PFSK-1 (cell line): ENCODE data around the gene YIPF2. TPM values are rescaled to one million over a fixed set of nuclear protein-coding genes. Genes with fewer than 3 reads are reported as not detected.

Experiments used
- FOXP2 ChIP-seq: optimal IDR thresholded peaks from 2 replicates; pipeline ENCODE3; 2011; ENCODE audit warnings: borderline replicate concordance, control low read depth, inconsistent platforms; ENCODE audit not compliant: insufficient read depth; ENCODE audit errors: extremely low read length, extremely low read depth
- POLR2AphosphoS5 ChIP-seq: IDR thresholded peaks from 2 replicates; pipeline ENCODE4 v1.6.1; 2012; ENCODE audit warnings: low read depth, mild to moderate bottlenecking, control low read depth, low read length, moderate library complexity
- REST ChIP-seq, 2 experiments: IDR thresholded peaks; 2 replicates each; pipeline versions ENCODE4 v1.6.1 to v1.8.0; 2011 to 2012; ENCODE audit warnings: low read depth in 2 of 2, low read length in 2 of 2, control low read depth in 1 of 2, inconsistent platforms in 1 of 2, mild to moderate bottlenecking in 1 of 2, moderate library complexity in 1 of 2; ENCODE audit not compliant: insufficient read depth in 1 of 2
- SIN3A ChIP-seq: IDR thresholded peaks from 2 replicates; pipeline ENCODE4 v1.6.1; 2012; ENCODE audit warnings: mild to moderate bottlenecking, low read length, moderate library complexity, borderline replicate concordance; ENCODE audit not compliant: insufficient read depth
- TAF1 ChIP-seq: IDR thresholded peaks from 2 replicates; pipeline ENCODE4 v1.6.1; 2012; ENCODE audit warnings: low read length, control low read depth, borderline replicate concordance; ENCODE audit not compliant: insufficient read depth
- polyA plus RNA-seq: library from polyadenylated mRNA; unstranded; fragments of >200 nt; gene quantifications from one replicate; pipeline ENCODE4 v1.2.1, GENCODE V29; 2012; ENCODE audit warnings: low read depth, missing spikeins; ENCODE audit not compliant: insufficient read length

Gene YIPF2
- polyA plus RNA-seq: 80.6 TPM

GRCh38 chr19:10928563-10929401, at the start of gene YIPF2, which contains the start of gene TIMM29:
YIPF2 (minus strand) TSS chr19:10928639; CDS start chr19:10928410, 229 bp downstream.
TIMM29 (plus strand) TSS chr19:10928811; CDS start chr19:10928823, 12 bp downstream.
- no peak for TF ChIP-seq REST (IDR thresholded peaks at IDR 0.05; ENCODE audit: insufficient read depth in 1 of 2, low read depth in 2 of 2, low read length in 2 of 2)
- TF ChIP-seq TAF1: peak; percentile 91
- TF ChIP-seq FOXP2: peak; percentile 66
- TF ChIP-seq POLR2AphosphoS5: peak; percentile 75; the same call in 1 of the 2 replicates
- peak; percentile 78; the same call in 1 of the 2 replicates for TF ChIP-seq SIN3A

DNA sequence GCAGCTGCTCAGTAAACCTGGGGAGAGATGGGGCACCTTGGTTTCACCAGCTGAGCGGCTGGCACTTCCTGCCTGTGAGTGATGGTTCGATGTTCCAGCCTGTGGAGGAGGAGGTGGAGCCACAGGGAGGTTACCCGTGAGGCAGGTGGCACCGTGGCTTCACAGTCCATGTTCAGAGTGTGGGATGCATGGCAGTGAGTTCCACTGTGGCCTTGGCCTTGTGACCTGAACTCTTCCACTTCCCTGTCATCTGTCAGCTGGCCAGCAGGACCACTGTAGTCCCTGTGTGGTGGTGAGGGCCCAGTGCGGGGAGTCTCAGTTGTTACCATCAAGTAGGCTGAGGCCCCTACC, 49.3 kb upstream of the YIPF2 start:
- no peak for TF ChIP-seq REST (IDR thresholded peaks at IDR 0.05; ENCODE audit: insufficient read depth in 1 of 2, low read depth in 2 of 2, low read length in 2 of 2)
- no peak for TF ChIP-seq FOXP2
- TF ChIP-seq SIN3A: no peak
- no peak for TF ChIP-seq POLR2AphosphoS5
- TF ChIP-seq TAF1: no peak

GRCh38 chr19:10976131-10976892, 47.9 kb upstream of the YIPF2 start:
- TF ChIP-seq TAF1 (no peak), FOXP2 (no peak), SIN3A (no peak), POLR2AphosphoS5 (no peak), REST (IDR thresholded peaks at IDR 0.05; ENCODE audit: insufficient read depth in 1 of 2, low read depth in 2 of 2, low read length in 2 of 2) (no peak)

DNA sequence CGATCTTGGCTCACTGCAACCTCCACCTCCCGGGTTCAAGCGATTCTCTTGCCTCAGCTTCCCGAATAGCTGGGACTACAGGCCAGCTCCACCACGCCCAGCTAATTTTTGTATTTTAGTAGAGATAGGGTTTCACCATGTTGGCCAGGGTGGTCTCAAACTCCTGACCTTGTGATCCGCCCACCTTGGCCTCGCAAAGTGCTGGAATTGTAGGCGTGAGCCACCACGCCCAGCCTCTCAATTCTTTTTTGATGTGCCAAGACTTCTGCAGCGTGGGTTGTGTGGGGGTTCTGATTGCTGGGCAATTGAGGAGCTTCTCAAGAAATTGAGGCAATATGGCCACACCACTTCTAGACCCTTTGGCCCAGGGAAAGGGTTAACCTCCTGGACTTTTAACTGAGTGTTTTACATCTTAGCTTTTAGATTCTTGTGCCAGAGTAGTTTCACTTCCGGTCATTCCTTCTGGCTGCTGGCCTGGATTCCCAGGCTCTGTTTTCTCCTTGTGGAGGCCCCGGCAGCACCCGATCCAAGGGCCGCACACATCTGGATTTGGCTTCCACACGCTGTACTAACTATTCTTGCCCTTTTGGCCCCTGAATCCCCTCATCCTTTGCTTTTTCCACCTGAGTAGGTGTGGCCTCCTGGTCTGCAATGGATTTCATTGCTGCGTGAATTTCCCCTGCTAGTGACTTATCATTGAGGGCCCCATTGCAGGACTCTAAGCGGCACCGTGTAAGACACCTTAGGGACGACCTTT, 47.1 kb upstream of the YIPF2 start:
- TF ChIP-seq SIN3A: no peak
- no peak for TF ChIP-seq REST (IDR thresholded peaks at IDR 0.05; ENCODE audit: insufficient read depth in 1 of 2, low read depth in 2 of 2, low read length in 2 of 2)
- TF ChIP-seq FOXP2: no peak
- TF ChIP-seq TAF1: no peak
- TF ChIP-seq POLR2AphosphoS5: no peak
